ENCODE data around the gene PNPLA7.

Gene PNPLA7

GRCh38 chr9:137588891-137589290, 38.7 kb upstream of the PNPLA7 start:
- Histone ChIP-seq H3K36me3 (ENCODE audit: insufficient read depth, low read length) (peaks cover 46% of the 10 kb centered on the region), H3K4me3 (peak overlapping the region; percentile 90), H3K9me3 (ENCODE audit: low read depth, low read length) (no peaks in the 10 kb centered on the region), H3K9ac (ENCODE audit: insufficient read length) (peak overlapping the region; percentile 88), H3K27ac (no peak overlapping the region)
- no peak for DNase-seq (ENCODE audit: low read depth, low spot score)
- TF ChIP-seq EZH2 (IDR thresholded peaks at IDR 0.05) (no peak), POLR2AphosphoS5 (IDR thresholded peaks at IDR 0.05; ENCODE audit: borderline replicate concordance, low read depth, low read length) (no peak), FOXP2 (optimal IDR thresholded peaks at IDR 0.05; ENCODE audit: control extremely low read depth, extremely low read length, insufficient read depth) (no peak)

- H3K36me3 ChIP-seq (ENCODE audit: insufficient read depth, low read length), result peaks cover 48% of the 10 kb centered on the region
- H3K4me3 ChIP-seq, result no peak overlapping the region
- H3K9me3 ChIP-seq (ENCODE audit: low read depth, low read length), result no peaks in the 10 kb centered on the region
- no peak overlapping the region for H3K27ac ChIP-seq
- no peak for DNase-seq (ENCODE audit: low read depth, low spot score)
- no peak overlapping the region for H3K9ac ChIP-seq (ENCODE audit: insufficient read length)
- TF ChIP-seq EZH2 (IDR thresholded peaks at IDR 0.05) (no peak), FOXP2 (optimal IDR thresholded peaks at IDR 0.05; ENCODE audit: control extremely low read depth, extremely low read length, insufficient read depth) (no peak), POLR2AphosphoS5 (IDR thresholded peaks at IDR 0.05; ENCODE audit: borderline replicate concordance, low read depth, low read length) (no peak)
Measured at GRCh38 chr9:137588311-137588710, 38.1 kb upstream of the PNPLA7 start.

GRCh38 chr9:137586854-137587253, 36.7 kb upstream of the PNPLA7 start:
- DNase-seq (ENCODE audit: low read depth, low spot score), result no peak
- Histone ChIP-seq H3K27ac (no peak overlapping the region), H3K36me3 (ENCODE audit: insufficient read depth, low read length) (peaks cover 63% of the 10 kb centered on the region), H3K9me3 (ENCODE audit: low read depth, low read length) (no peaks in the 10 kb centered on the region), H3K4me3 (no peak overlapping the region), H3K9ac (ENCODE audit: insufficient read length) (no peak overlapping the region)
- TF ChIP-seq FOXP2 (optimal IDR thresholded peaks at IDR 0.05; ENCODE audit: control extremely low read depth, extremely low read length, insufficient read depth) (no peak), POLR2AphosphoS5 (IDR thresholded peaks at IDR 0.05; ENCODE audit: borderline replicate concordance, low read depth, low read length) (no peak), EZH2 (IDR thresholded peaks at IDR 0.05) (no peak)

- no peaks in the 10 kb centered on the region for H3K9me3 ChIP-seq (ENCODE audit: low read depth, low read length)
- DNase-seq (ENCODE audit: low read depth, low spot score), result no peak
- H3K9ac ChIP-seq (ENCODE audit: insufficient read length), result no peak overlapping the region
- no peak for TF ChIP-seq POLR2AphosphoS5 (IDR thresholded peaks at IDR 0.05; ENCODE audit: borderline replicate concordance, low read depth, low read length)
- no peak for TF ChIP-seq EZH2 (IDR thresholded peaks at IDR 0.05)
- TF ChIP-seq FOXP2 (optimal IDR thresholded peaks at IDR 0.05; ENCODE audit: control extremely low read depth, extremely low read length, insufficient read depth), result no peak
- no peak overlapping the region for H3K4me3 ChIP-seq
- H3K27ac ChIP-seq, result no peak overlapping the region
- H3K36me3 ChIP-seq (ENCODE audit: insufficient read depth, low read length), result peaks cover 65% of the 10 kb centered on the region
Measured at GRCh38 chr9:137583957-137584356, 33.8 kb upstream of the PNPLA7 start.

- TF ChIP-seq POLR2AphosphoS5 (IDR thresholded peaks at IDR 0.05; ENCODE audit: borderline replicate concordance, low read depth, low read length) (no peak), EZH2 (IDR thresholded peaks at IDR 0.05) (no peak), FOXP2 (optimal IDR thresholded peaks at IDR 0.05; ENCODE audit: control extremely low read depth, extremely low read length, insufficient read depth) (no peak)
- peaks cover 59% of the 10 kb centered on the region for H3K36me3 ChIP-seq (ENCODE audit: insufficient read depth, low read length)
- no peak overlapping the region for H3K27ac ChIP-seq
- no peak overlapping the region for H3K9ac ChIP-seq (ENCODE audit: insufficient read length)
- no peak for DNase-seq (ENCODE audit: low read depth, low spot score)
- H3K9me3 ChIP-seq (ENCODE audit: low read depth, low read length), result no peaks in the 10 kb centered on the region
- no peak overlapping the region for H3K4me3 ChIP-seq
Measured at GRCh38 chr9:137583347-137583746, 33.1 kb upstream of the PNPLA7 start.

- Histone ChIP-seq H3K36me3 (ENCODE audit: insufficient read depth, low read length) (peaks cover 49% of the 10 kb centered on the region), H3K9ac (ENCODE audit: insufficient read length) (no peak overlapping the region), H3K4me3 (no peak overlapping the region), H3K9me3 (ENCODE audit: low read depth, low read length) (no peaks in the 10 kb centered on the region), H3K27ac (no peak overlapping the region)
- TF ChIP-seq POLR2AphosphoS5 (IDR thresholded peaks at IDR 0.05; ENCODE audit: borderline replicate concordance, low read depth, low read length), result no peak
- TF ChIP-seq EZH2 (IDR thresholded peaks at IDR 0.05), result no peak
- no peak for TF ChIP-seq FOXP2 (optimal IDR thresholded peaks at IDR 0.05; ENCODE audit: control extremely low read depth, extremely low read length, insufficient read depth)
- DNase-seq (ENCODE audit: low read depth, low spot score), result no peak
Measured at GRCh38 chr9:137582286-137582860, 32.2 kb upstream of the PNPLA7 start.

GRCh38 chr9:137581361-137582285, 31.4 kb upstream of the PNPLA7 start:
- peak overlapping the region; percentile 31; the same call in 1 of the 2 replicates for H3K27ac ChIP-seq
- peaks cover 41% of the 10 kb centered on the region for H3K36me3 ChIP-seq (ENCODE audit: insufficient read depth, low read length)
- DNase-seq (ENCODE audit: low read depth, low spot score), result no peak
- no peaks in the 10 kb centered on the region for H3K9me3 ChIP-seq (ENCODE audit: low read depth, low read length)
- no peak overlapping the region for H3K4me3 ChIP-seq
- TF ChIP-seq EZH2 (IDR thresholded peaks at IDR 0.05), result no peak
- TF ChIP-seq FOXP2 (optimal IDR thresholded peaks at IDR 0.05; ENCODE audit: control extremely low read depth, extremely low read length, insufficient read depth), result no peak
- no peak for TF ChIP-seq POLR2AphosphoS5 (IDR thresholded peaks at IDR 0.05; ENCODE audit: borderline replicate concordance, low read depth, low read length)
- H3K9ac ChIP-seq (ENCODE audit: insufficient read length), result no peak overlapping the region

- H3K27ac ChIP-seq, result peak overlapping the region; percentile 31; the same call in 1 of the 2 replicates
- no peak overlapping the region for H3K9ac ChIP-seq (ENCODE audit: insufficient read length)
- no peak overlapping the region for H3K4me3 ChIP-seq
- DNase-seq (ENCODE audit: low read depth, low spot score), result no peak
- H3K9me3 ChIP-seq (ENCODE audit: low read depth, low read length), result no peaks in the 10 kb centered on the region
- peaks cover 41% of the 10 kb centered on the region for H3K36me3 ChIP-seq (ENCODE audit: insufficient read depth, low read length)
- no peak for TF ChIP-seq FOXP2 (optimal IDR thresholded peaks at IDR 0.05; ENCODE audit: control extremely low read depth, extremely low read length, insufficient read depth)
- TF ChIP-seq POLR2AphosphoS5 (IDR thresholded peaks at IDR 0.05; ENCODE audit: borderline replicate concordance, low read depth, low read length), result no peak
- no peak for TF ChIP-seq EZH2 (IDR thresholded peaks at IDR 0.05)
Measured at GRCh38 chr9:137580954-137581322, 30.7 kb upstream of the PNPLA7 start.

Measured in SK-N-MC (cell line).